ENCODE data around the gene RAB11FIP3.

DNA sequence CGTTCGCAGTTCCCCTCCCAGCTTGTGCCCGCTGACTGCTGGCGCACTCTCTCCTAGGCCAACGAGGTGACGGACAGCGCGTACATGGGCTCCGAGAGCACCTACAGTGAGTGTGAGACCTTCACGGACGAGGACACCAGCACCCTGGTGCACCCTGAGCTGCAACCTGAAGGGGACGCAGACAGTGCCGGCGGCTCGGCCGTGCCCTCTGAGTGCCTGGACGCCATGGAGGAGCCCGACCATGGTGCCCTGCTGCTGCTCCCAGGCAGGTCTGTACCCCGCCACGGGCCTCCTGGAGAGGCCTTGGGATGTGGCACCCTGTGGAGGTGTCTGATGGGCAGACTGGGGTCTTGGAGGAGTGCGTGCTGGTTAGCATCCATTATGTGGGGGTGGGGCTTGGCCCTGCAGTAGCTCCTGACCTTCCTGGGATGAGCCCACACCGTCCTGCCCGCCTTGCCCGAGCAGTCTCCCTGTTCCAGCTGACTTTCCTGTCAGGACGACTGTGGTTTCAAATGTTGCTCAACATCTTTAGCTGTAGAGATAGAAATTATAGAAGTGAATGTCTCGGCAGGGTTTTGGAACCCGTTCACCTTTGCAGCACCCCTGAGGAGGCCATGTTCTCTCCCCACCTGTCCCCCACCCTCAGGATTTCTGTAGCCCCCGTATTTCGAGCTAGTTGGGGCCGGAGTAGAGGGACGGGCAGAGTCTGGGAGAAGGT lies 57.2 kb downstream of the RAB11FIP3 start:
- TF ChIP-seq EZH2phosphoT487 (IDR thresholded peaks at IDR 0.05; ENCODE audit: borderline replicate concordance, low read length), result no peak
- TF ChIP-seq, protein P1, sequence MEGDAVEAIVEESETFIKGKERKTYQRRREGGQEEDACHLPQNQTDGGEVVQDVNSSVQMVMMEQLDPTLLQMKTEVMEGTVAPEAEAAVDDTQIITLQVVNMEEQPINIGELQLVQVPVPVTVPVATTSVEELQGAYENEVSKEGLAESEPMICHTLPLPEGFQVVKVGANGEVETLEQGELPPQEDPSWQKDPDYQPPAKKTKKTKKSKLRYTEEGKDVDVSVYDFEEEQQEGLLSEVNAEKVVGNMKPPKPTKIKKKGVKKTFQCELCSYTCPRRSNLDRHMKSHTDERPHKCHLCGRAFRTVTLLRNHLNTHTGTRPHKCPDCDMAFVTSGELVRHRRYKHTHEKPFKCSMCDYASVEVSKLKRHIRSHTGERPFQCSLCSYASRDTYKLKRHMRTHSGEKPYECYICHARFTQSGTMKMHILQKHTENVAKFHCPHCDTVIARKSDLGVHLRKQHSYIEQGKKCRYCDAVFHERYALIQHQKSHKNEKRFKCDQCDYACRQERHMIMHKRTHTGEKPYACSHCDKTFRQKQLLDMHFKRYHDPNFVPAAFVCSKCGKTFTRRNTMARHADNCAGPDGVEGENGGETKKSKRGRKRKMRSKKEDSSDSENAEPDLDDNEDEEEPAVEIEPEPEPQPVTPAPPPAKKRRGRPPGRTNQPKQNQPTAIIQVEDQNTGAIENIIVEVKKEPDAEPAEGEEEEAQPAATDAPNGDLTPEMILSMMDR (IDR thresholded peaks at IDR 0.05; ENCODE audit: low read depth, low read length, poor library complexity, severe bottlenecking), result no peak
